ENCODE results near the gene PASK. TPM values are rescaled to one million over a fixed set of nuclear protein-coding genes. Genes with fewer than 3 reads are reported as not detected.
A peak's percentile ranks its signal among the peaks of the same experiment; 100 is the strongest.

Gene PASK
- total RNA-seq, 2 donors from 2014 or later: 0.98 to 1.1 TPM

GRCh38 chr2:241183221-241183620 is 33.9 kb upstream of the PASK start:
- Histone ChIP-seq H3K4me3 (no peak overlapping the region), H3K27me3 (no peaks in the 10 kb centered on the region), H3K27ac (no peak overlapping the region), H3K9me3 (no peaks in the 10 kb centered on the region), H3K36me3 (no peaks in the 10 kb centered on the region), H3K4me1 (no peaks in the 10 kb centered on the region)
- no peak for DNase-seq (ENCODE audit: low spot score)
- TF ChIP-seq CTCF (IDR thresholded peaks at IDR 0.05): no peak

- H3K36me3 ChIP-seq: no peaks in the 10 kb centered on the region
- H3K27ac ChIP-seq: no peak overlapping the region
- no peaks in the 10 kb centered on the region for H3K9me3 ChIP-seq
- no peaks in the 10 kb centered on the region for H3K27me3 ChIP-seq
- TF ChIP-seq CTCF (IDR thresholded peaks at IDR 0.05): no peak
- H3K4me3 ChIP-seq: no peak overlapping the region
- H3K4me1 ChIP-seq: no peaks in the 10 kb centered on the region
- DNase-seq (ENCODE audit: low spot score): no peak
Observed at GRCh38 chr2:241182531-241183133, 33.4 kb upstream of the PASK start.

- DNase-seq (ENCODE audit: low spot score): no peak
- Histone ChIP-seq H3K4me3 (no peak overlapping the region), H3K9me3 (no peaks in the 10 kb centered on the region), H3K27me3 (no peaks in the 10 kb centered on the region), H3K4me1 (no peaks in the 10 kb centered on the region), H3K36me3 (no peaks in the 10 kb centered on the region), H3K27ac (no peak overlapping the region)
- no peak for TF ChIP-seq CTCF (IDR thresholded peaks at IDR 0.05)
Observed at GRCh38 chr2:241182126-241182525, 32.9 kb upstream of the PASK start.

- no peak for DNase-seq (ENCODE audit: low spot score)
- no peaks in the 10 kb centered on the region for H3K36me3 ChIP-seq
- no peaks in the 10 kb centered on the region for H3K4me1 ChIP-seq
- no peak overlapping the region for H3K4me3 ChIP-seq
- no peak for TF ChIP-seq CTCF (IDR thresholded peaks at IDR 0.05)
- no peaks in the 10 kb centered on the region for H3K9me3 ChIP-seq
- H3K27me3 ChIP-seq: no peaks in the 10 kb centered on the region
- no peak overlapping the region for H3K27ac ChIP-seq
Observed at GRCh38 chr2:241180495-241180894, 31.2 kb upstream of the PASK start.

GRCh38 chr2:241179899-241180298 is 30.6 kb upstream of the PASK start:
- TF ChIP-seq CTCF (IDR thresholded peaks at IDR 0.05): no peak
- H3K4me3 ChIP-seq: no peak overlapping the region
- no peaks in the 10 kb centered on the region for H3K4me1 ChIP-seq
- H3K27ac ChIP-seq: peak overlapping the region in 1 of 2 donors; percentile 3
- no peak for DNase-seq (ENCODE audit: low spot score)
- no peaks in the 10 kb centered on the region for H3K27me3 ChIP-seq
- no peaks in the 10 kb centered on the region for H3K9me3 ChIP-seq
- H3K36me3 ChIP-seq: no peaks in the 10 kb centered on the region

GRCh38 chr2:241178961-241179360 is 29.7 kb upstream of the PASK start:
- Histone ChIP-seq H3K36me3 (no peaks in the 10 kb centered on the region), H3K4me1 (no peaks in the 10 kb centered on the region), H3K27me3 (no peaks in the 10 kb centered on the region), H3K9me3 (no peaks in the 10 kb centered on the region), H3K4me3 (no peak overlapping the region), H3K27ac (peak overlapping the region; percentile 3 to 25)
- TF ChIP-seq CTCF (IDR thresholded peaks at IDR 0.05): no peak
- no peak for DNase-seq (ENCODE audit: low spot score)

Measured in right atrium auricular region (tissue), 2 donors.